Stimulated activated CD4-positive, alpha-beta T cell treated with anti-CD3 and anti-CD28 coated beads, TNF-alpha, amount 100 ng/mL, for 24 hours (primary cell): ENCODE data around the gene CDC14A.
"Not testable (repeated sequence)": the region's sequence is repeated elsewhere in the genome, so short reads cannot be mapped to it uniquely, and the experiment has no call there.

ENCODE experiments used
- DNase-seq, 3 experiments: peaks; one replicate each; pipeline ENCODE4 v3.0.0-alpha.2; 2020; ENCODE audit warnings: low read depth in 3 of 3

The CDC14A gene

GRCh38 chr1:100335436-100335835, 16.9 kb upstream of the CDC14A start:
- DNase-seq: no peak

GRCh38 chr1:100337878-100338277, 14.4 kb upstream of the CDC14A start:
- not testable (repeated sequence) for DNase-seq

- not testable (repeated sequence) for DNase-seq
Observed at GRCh38 chr1:100339735-100340134, 12.6 kb upstream of the CDC14A start.

- DNase-seq: no peak
Observed at GRCh38 chr1:100340494-100340893, 11.8 kb upstream of the CDC14A start.

- no peak for DNase-seq
Observed at GRCh38 chr1:100342348-100342747, 10.0 kb upstream of the CDC14A start.

- DNase-seq: no peak
Observed at GRCh38 chr1:100343897-100344296, 8.4 kb upstream of the CDC14A start.

- DNase-seq: no peak
Observed at GRCh38 chr1:100344774-100345173, 7.5 kb upstream of the CDC14A start.

GRCh38 chr1:100346387-100346786, 5.9 kb upstream of the CDC14A start:
- DNase-seq: no peak

GRCh38 chr1:100347009-100347966, 5.0 kb upstream of the CDC14A start:
- DNase-seq: no peak

- no peak for DNase-seq
Observed at GRCh38 chr1:100348549-100349144, 3.7 kb upstream of the CDC14A start.

GRCh38 chr1:100349246-100349645, 3.1 kb upstream of the CDC14A start:
- DNase-seq: no peak

- DNase-seq: no peak
Observed at GRCh38 chr1:100350787-100351094, 1.6 kb upstream of the CDC14A start.

GRCh38 chr1:100351095-100351887, 1.0 kb upstream of the CDC14A start:
- peak; percentile 72 to 88 (median 73) for DNase-seq

- peak; percentile 5 to 40 (median 15) for DNase-seq
Observed at GRCh38 chr1:100353071-100353801, 930 bp downstream of the CDC14A start.

- DNase-seq: no peak
Observed at GRCh38 chr1:100353988-100354387, 1.7 kb downstream of the CDC14A start.

- no peak for DNase-seq
Observed at GRCh38 chr1:100354971-100355394, 2.7 kb downstream of the CDC14A start.

- DNase-seq: no peak
Observed at GRCh38 chr1:100358210-100358609, 5.9 kb downstream of the CDC14A start.

- no peak for DNase-seq
Observed at GRCh38 chr1:100359139-100359538, 6.8 kb downstream of the CDC14A start.

- no peak for DNase-seq
Observed at GRCh38 chr1:100360790-100361510, 8.6 kb downstream of the CDC14A start.

- no peak for DNase-seq
Observed at GRCh38 chr1:100361511-100362089, 9.3 kb downstream of the CDC14A start.
